ENCODE measurements around the gene ASXL1.

- TF ChIP-seq, protein P1, sequence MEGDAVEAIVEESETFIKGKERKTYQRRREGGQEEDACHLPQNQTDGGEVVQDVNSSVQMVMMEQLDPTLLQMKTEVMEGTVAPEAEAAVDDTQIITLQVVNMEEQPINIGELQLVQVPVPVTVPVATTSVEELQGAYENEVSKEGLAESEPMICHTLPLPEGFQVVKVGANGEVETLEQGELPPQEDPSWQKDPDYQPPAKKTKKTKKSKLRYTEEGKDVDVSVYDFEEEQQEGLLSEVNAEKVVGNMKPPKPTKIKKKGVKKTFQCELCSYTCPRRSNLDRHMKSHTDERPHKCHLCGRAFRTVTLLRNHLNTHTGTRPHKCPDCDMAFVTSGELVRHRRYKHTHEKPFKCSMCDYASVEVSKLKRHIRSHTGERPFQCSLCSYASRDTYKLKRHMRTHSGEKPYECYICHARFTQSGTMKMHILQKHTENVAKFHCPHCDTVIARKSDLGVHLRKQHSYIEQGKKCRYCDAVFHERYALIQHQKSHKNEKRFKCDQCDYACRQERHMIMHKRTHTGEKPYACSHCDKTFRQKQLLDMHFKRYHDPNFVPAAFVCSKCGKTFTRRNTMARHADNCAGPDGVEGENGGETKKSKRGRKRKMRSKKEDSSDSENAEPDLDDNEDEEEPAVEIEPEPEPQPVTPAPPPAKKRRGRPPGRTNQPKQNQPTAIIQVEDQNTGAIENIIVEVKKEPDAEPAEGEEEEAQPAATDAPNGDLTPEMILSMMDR (conservative IDR thresholded peaks at IDR 0.05; ENCODE audit: low read depth in 2 of 2): no peak
- TF ChIP-seq EZH2 (IDR thresholded peaks at IDR 0.05; ENCODE audit: low read depth, unreplicated experiment): no peak
- TF ChIP-seq NANOG (IDR thresholded peaks at IDR 0.05; ENCODE audit: borderline replicate concordance): no peak
- no peak for TF ChIP-seq POLR2AphosphoS5 (IDR thresholded peaks at IDR 0.05; ENCODE audit: low read depth)
- no peak for TF ChIP-seq ZNF462 (CRISPR knock-in tag; IDR thresholded peaks at IDR 0.05)
- TF ChIP-seq, protein P2, sequence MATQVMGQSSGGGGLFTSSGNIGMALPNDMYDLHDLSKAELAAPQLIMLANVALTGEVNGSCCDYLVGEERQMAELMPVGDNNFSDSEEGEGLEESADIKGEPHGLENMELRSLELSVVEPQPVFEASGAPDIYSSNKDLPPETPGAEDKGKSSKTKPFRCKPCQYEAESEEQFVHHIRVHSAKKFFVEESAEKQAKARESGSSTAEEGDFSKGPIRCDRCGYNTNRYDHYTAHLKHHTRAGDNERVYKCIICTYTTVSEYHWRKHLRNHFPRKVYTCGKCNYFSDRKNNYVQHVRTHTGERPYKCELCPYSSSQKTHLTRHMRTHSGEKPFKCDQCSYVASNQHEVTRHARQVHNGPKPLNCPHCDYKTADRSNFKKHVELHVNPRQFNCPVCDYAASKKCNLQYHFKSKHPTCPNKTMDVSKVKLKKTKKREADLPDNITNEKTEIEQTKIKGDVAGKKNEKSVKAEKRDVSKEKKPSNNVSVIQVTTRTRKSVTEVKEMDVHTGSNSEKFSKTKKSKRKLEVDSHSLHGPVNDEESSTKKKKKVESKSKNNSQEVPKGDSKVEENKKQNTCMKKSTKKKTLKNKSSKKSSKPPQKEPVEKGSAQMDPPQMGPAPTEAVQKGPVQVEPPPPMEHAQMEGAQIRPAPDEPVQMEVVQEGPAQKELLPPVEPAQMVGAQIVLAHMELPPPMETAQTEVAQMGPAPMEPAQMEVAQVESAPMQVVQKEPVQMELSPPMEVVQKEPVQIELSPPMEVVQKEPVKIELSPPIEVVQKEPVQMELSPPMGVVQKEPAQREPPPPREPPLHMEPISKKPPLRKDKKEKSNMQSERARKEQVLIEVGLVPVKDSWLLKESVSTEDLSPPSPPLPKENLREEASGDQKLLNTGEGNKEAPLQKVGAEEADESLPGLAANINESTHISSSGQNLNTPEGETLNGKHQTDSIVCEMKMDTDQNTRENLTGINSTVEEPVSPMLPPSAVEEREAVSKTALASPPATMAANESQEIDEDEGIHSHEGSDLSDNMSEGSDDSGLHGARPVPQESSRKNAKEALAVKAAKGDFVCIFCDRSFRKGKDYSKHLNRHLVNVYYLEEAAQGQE (IDR thresholded peaks at IDR 0.05; ENCODE audit: unreplicated experiment): no peak
- no peak for TF ChIP-seq EZH2phosphoT487 (IDR thresholded peaks at IDR 0.05; ENCODE audit: unreplicated experiment)
- no peak for TF ChIP-seq ZNF114 (CRISPR knock-in tag; IDR thresholded peaks at IDR 0.05)
- TF ChIP-seq CREB1 (CRISPR knock-in tag; IDR thresholded peaks at IDR 0.05; ENCODE audit: low read depth): no peak
- TF ChIP-seq ZNF331 (CRISPR knock-in tag; IDR thresholded peaks at IDR 0.05; ENCODE audit: low read depth): no peak
- TF ChIP-seq JUNB (IDR thresholded peaks at IDR 0.05; ENCODE audit: unreplicated experiment): no peak
- no peak for TF ChIP-seq STAT1 (IDR thresholded peaks at IDR 0.05; ENCODE audit: unreplicated experiment)
These were observed 84.7 kb downstream of the ASXL1 start for GRCh38 chr20:32442630-32443373.

Measured in GM23338 (cell line).